GM12801 (cell line): ENCODE data around the gene CRACR2A.

Source experiments
- TF ChIP-seq, protein P1 (sequence below): IDR thresholded peaks from one replicate; pipeline ENCODE4 v1.5.1; 2011; ENCODE audit warnings: control low read depth; ENCODE audit not compliant: insufficient read length; ENCODE audit errors: extremely low read depth

CRACR2A gene

DNA sequence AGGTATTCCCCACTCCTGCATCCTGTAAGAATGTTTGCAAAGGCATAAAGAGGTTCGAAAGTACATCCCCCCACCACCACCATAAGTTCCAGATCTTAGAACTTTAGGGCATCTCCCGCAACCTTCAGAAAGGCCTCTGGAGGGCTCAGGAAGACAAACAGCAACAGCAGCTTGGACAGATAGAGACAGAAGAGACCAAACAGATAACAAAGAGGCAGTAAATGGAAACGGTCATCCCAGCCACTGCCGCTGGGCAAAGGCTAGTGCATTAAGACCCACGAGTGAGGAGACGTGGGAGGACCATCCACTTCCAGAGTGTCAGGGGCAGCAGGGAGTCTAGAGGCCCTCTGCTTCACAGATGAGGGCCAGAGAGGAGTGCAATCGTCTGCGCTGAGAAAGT lies 124.3 kb downstream of the CRACR2A start:
- TF ChIP-seq, protein P1, sequence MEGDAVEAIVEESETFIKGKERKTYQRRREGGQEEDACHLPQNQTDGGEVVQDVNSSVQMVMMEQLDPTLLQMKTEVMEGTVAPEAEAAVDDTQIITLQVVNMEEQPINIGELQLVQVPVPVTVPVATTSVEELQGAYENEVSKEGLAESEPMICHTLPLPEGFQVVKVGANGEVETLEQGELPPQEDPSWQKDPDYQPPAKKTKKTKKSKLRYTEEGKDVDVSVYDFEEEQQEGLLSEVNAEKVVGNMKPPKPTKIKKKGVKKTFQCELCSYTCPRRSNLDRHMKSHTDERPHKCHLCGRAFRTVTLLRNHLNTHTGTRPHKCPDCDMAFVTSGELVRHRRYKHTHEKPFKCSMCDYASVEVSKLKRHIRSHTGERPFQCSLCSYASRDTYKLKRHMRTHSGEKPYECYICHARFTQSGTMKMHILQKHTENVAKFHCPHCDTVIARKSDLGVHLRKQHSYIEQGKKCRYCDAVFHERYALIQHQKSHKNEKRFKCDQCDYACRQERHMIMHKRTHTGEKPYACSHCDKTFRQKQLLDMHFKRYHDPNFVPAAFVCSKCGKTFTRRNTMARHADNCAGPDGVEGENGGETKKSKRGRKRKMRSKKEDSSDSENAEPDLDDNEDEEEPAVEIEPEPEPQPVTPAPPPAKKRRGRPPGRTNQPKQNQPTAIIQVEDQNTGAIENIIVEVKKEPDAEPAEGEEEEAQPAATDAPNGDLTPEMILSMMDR, result no peak

DNA sequence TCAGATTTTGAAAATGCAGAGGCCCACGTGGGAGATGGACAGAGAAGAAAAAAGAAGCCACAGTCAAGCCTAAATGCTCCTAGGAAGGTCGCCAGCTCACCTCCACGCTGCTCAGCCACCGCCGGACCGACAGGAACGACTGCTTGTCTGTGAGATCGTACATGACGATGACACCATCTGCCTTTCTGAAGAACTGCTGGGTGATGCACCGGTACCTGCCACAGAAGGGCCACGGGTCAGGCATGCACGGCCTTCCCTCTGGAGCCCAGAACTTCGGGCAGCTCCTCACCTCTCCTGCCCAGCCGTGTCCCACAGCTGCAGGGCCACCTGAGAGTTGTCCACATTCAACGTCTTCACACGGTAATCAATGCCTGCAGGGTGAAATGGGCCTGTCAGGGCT lies 125.6 kb downstream of the CRACR2A start:
- TF ChIP-seq, protein P1, result no peak

DNA sequence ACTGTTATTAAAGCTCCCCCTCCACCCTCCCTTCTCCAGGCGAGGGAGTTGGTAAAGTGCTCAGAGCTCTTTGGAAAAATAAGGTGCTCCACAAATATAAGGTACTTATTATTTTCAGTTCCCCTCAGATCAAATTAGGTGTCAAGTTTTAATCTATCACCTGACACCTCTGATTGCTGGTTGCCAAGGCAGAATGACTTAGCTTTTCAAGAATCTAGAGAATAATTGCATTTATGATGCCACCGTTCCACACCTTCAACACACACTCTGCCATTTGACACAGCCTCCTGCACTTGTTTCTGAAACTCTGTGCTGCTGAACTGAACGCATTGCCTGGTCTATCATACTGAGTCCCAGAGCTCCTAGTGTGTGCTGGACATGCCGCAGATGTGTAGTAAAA lies 128.6 kb downstream of the CRACR2A start:
- TF ChIP-seq, protein P1, result no peak

DNA sequence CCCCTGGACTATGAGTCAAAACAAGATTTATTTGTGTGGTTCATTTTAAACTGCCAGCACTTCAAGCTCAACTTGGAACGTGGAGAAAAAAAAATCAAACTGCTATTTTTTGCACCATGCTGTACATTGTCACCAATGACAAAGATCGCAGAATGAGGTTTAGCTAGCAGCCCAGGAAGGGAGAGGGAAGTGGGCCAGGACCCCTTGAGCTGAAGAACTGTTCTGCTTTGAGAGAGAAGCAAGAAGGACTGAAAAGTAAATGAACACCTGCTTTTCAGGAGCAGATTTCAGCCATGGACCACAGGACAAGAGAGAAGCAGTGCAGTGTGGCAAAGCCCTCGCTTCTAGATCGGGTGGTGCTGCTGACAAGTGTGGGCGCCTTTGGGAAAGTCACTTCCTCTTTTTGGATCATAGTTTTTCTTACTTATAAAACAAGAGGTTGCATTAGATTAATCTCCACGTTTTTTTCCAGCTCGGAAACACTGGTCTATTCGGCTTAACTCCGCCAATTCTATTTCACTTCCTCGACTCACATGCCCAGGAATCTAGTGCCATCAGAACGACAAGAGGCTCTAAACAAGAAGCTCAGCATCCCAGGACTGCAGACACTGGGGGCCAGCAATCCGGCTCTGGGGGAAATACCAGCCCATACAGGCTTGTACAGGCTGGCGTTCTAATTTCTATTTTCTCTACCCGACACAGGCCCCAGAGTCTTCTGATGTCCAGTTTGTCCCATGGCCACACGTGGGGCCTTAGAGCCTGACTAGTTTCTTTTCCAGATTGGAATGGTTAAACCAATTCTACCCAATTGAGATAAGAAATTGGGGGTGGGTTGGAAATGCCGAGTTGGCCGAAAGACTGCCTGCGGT lies 129.9 kb downstream of the CRACR2A start:
- TF ChIP-seq, protein P1, result no peak

DNA sequence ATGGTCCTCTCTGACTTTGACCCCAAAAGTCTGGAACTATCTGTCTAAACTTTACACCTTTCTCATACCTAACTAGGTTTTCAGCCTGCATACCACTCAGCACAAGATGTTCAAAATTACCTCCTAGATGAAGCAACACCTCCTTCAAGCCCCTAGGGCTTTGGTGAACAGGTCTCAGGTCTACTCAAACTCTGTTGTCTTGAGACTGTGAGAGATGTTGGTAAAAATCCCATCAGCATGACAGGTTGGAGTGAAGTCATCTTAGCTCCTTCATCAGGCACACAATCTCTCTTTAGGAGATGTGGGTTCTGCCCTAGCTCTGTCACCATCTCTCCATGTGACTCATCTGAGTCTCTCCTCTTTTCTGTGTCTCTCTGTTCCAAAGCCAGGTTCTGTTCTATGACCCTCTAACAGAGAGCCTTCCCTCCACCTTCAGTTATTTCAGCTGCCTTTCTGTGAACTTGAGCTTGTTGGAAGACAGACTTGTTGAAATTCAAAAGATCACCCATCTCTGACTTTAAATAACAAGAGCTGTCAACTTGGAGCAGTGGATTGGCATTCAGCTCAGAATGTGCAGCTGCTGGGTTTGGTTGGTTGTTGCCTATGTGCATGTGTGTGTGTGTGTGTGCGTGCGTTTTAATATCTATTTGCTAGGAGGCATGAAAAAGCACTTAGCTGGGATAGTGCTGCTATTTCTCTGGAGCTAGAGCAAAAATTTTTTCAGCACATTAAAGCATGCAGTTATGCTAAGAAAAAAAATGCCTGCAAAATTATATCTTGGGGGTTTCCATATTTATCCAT lies 130.7 kb downstream of the CRACR2A start:
- TF ChIP-seq, protein P1, result no peak

DNA sequence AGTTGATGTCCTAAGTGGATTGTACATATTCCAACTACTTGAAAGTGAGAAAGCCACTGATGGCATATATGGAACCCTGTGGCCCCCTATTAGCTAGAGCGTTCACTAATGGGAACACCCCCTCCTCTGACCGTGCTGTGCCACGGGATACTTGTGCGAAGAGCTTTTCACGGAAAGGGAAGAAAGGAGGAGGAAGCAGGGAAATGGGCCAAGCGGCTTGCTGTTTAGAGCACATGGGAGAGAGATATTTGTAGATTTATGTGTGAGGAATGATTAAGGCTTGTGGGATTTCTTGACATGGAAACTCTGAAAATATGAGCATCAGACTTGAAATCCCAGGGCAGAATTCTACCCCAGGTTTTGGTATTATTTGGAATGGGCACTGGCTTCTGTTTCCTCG lies 132.1 kb downstream of the CRACR2A start:
- TF ChIP-seq, protein P1, result no peak

DNA sequence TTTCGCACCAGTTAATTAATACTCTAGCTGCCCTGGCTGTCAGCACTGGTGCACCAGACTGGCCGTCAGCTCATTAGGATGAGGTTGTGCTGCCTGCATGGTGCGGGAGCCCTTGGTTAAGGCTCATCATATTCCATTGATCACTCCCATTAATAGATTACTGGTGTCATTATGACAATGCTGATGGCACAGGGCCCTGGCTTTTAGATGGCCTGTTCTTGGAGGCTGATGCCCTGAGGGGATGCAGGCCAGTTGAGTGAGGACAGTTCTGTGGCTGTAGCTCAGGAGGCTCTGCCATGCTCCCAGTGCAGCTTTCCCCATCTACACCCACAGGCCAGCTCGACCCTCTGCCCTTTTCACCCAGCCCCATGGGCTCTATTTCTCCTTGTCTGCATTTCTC lies 135.3 kb downstream of the CRACR2A start:
- TF ChIP-seq, protein P1, result no peak
